Natural killer cell (primary cell): ENCODE measurements around the gene DAO. TPM values are rescaled to one million over a fixed set of nuclear protein-coding genes. Genes with fewer than 3 reads are reported as not detected.

Experiments
- ATAC-seq, 3 donors: fragments of 150-1000 bp in 2 of 3; fragments of 200-7000 bp in 1 of 3; cut with Tn5 transposase; 1 replicate in 1 of 3; 2 replicates in 2 of 3; pipeline ENCODE4 v1.10.0; 2021; ENCODE audit warnings: mild to moderate bottlenecking in 2 of 3, moderate library complexity in 2 of 3
- DNase-seq, 2 donors: peaks; one replicate each; pipeline versions ENCODE4 v3.0.0 to v3.0.0-alpha.2; 2013 to 2021; ENCODE audit warnings: mixed read lengths in 1 of 2
- H3K27ac ChIP-seq: one replicate; pipeline ENCODE4 v1.5.1; 2013; ENCODE audit warnings: mild to moderate bottlenecking, low read length
- H3K27me3 ChIP-seq: one replicate; pipeline ENCODE4 v1.6.1; 2013; ENCODE audit warnings: low read length; ENCODE audit not compliant: control insufficient read depth, insufficient read depth
- H3K36me3 ChIP-seq: one replicate; pipeline ENCODE4 v1.6.1; 2013; ENCODE audit warnings: low read length; ENCODE audit not compliant: control insufficient read depth, insufficient read depth
- H3K4me1 ChIP-seq: one replicate; pipeline ENCODE4 v1.6.1; 2013; ENCODE audit warnings: low read length; ENCODE audit not compliant: control insufficient read depth, insufficient read depth
- H3K4me3 ChIP-seq: one replicate; pipeline ENCODE4 v1.5.1; 2013; ENCODE audit warnings: low read length
- H3K9me3 ChIP-seq: one replicate; pipeline ENCODE4 v1.6.1; 2013; ENCODE audit warnings: low read length; ENCODE audit not compliant: control insufficient read depth, insufficient read depth
- H3K27ac Mint-ChIP-seq, 2 donors: one replicate each; pipeline ENCODE4 v1.8.0; 2022; ENCODE audit warnings: mild to moderate bottlenecking in 2 of 2, mixed read lengths in 2 of 2, moderate library complexity in 1 of 2
- H3K27me3 Mint-ChIP-seq, 2 donors: one replicate each; pipeline ENCODE4 v1.8.0; 2022; ENCODE audit warnings: low read depth in 2 of 2, mixed read lengths in 2 of 2
- H3K36me3 Mint-ChIP-seq: one replicate; pipeline ENCODE4 v1.8.0; 2022; ENCODE audit warnings: mixed read lengths
- H3K4me1 Mint-ChIP-seq, 2 donors: one replicate each; pipeline ENCODE4 v1.8.0; 2022; ENCODE audit warnings: mixed read lengths in 2 of 2
- H3K4me3 Mint-ChIP-seq: one replicate; pipeline ENCODE4 v1.8.0; 2022; ENCODE audit warnings: mild to moderate bottlenecking, moderate library complexity, mixed read lengths
- H3K9me3 Mint-ChIP-seq, 2 donors: one replicate each; pipeline ENCODE4 v1.8.0; 2022; ENCODE audit warnings: mixed read lengths in 2 of 2
- CTCF ChIP-seq: fragments of 200-600 bp; IDR thresholded peaks from one replicate; pipeline ENCODE4 v1.8.0; 2022; ENCODE audit warnings: antibody characterized with exemption
- WGBS: methylation state at CpG from one replicate; pipeline ENCODE4 v1.1.7; 2013; ENCODE audit warnings: missing lambda C conversion rate; ENCODE audit not compliant: insufficient coverage; 5-methylcytosine and 5-hydroxymethylcytosine counted together
- intact Hi-C: fragments of 100-400 bp; cut with micrococcal nuclease; formaldehyde crosslinking; loops from one replicate; pipeline ENCODE4 v1.14.2; 2022
- total RNA-seq, 4 donors: library from RNA; stranded (reverse); fragments of 120-200 nt in 1 of 4; gene quantifications; one replicate each; pipeline versions ENCODE4 v1.2.3 to v1.2.4, GENCODE V29; 2013 to 2022

The DAO gene
- total RNA-seq, 3 donors from 2014 or later (not counting 1 experiment from before 2014, with no cell fraction given), result not detected

- Histone ChIP-seq H3K9me3 (no peaks in the 10 kb centered on the region), H3K27me3 (no peaks in the 10 kb centered on the region), H3K4me1 (no peaks in the 10 kb centered on the region), H3K27ac (no peak overlapping the region), H3K36me3 (no peaks in the 10 kb centered on the region), H3K4me3 (no peak overlapping the region)
- intact Hi-C loops, result no loop called here
- 100% methylated on average over 1 of the region's 1 CpG for WGBS
- Mint-ChIP-seq H3K9me3 (no peaks in the 10 kb centered on the region), H3K27me3 (peaks cover 0 to 3% of the 10 kb centered on the region in 2 donors), H3K4me3 (no peak overlapping the region), H3K36me3 (no peaks in the 10 kb centered on the region), H3K27ac (no peak overlapping the region), H3K4me1 (no peaks in the 10 kb centered on the region)
- DNase-seq (no peak), ATAC-seq (no peak)
- no peak for TF ChIP-seq CTCF
These were observed 60.2 kb downstream of the DAO start for GRCh38 chr12:108940138-108940537.

DNA sequence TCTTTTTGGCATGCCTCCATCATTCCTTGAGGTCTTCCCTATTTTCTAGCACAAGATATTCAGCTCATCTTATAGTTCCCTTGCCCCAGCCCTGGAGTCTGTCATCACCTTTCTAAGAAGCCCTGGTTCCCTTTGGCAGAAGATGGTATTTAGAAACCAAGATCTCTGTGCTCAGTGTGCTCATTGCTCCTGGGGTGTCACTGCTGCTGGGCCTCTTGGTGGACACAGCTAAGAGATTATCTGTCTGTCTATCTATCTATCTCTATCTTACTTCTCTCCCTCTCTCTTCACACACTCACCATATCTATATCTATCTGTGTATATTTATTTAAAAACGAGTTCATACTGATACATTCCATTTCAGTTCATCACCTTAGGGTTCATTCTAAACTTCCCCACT, 67.2 kb downstream of the DAO start:
- H3K27ac ChIP-seq, result no peak overlapping the region
- no peaks in the 10 kb centered on the region for H3K27me3 ChIP-seq
- no peak overlapping the region for H3K4me3 ChIP-seq
- peaks cover 5% of the 10 kb centered on the region for H3K4me1 ChIP-seq
- H3K36me3 ChIP-seq, result no peaks in the 10 kb centered on the region
- DNase-seq (no peak), ATAC-seq (no peak)
- Mint-ChIP-seq H3K27me3 (peaks cover 0 to 9% of the 10 kb centered on the region in 2 donors), H3K36me3 (no peaks in the 10 kb centered on the region), H3K27ac (no peak overlapping the region), H3K4me1 (peaks cover 0 to 5% of the 10 kb centered on the region in 2 donors), H3K4me3 (no peak overlapping the region), H3K9me3 (peaks cover 0 to 3% of the 10 kb centered on the region in 2 donors)
- 36% methylated on average over 1 of the region's 1 CpG for WGBS
- no peak for TF ChIP-seq CTCF
- H3K9me3 ChIP-seq, result no peaks in the 10 kb centered on the region
- intact Hi-C loops, result no loop called here

DNA sequence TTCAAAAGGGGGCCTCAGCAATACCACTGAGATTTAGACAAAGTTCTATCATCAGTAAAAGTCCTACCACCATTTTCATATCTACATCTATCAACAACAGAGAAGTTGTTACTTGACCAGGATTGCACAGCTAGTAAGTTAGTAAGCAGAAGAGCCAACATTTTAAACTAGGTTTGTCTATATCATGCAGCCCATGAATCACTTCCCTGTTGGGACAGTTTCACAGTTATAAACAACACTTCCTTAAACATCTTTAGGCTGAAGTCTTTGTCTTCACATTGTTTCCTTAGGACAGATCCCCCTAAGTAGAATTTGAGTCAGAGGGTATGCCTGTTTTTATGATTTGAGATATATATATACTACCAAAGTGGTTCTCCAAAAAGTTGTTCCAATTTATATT, 68.5 kb downstream of the DAO start:
- intact Hi-C loops, result no loop called here
- Histone ChIP-seq H3K4me1 (peaks cover 5% of the 10 kb centered on the region), H3K27ac (no peak overlapping the region), H3K36me3 (no peaks in the 10 kb centered on the region), H3K4me3 (no peak overlapping the region), H3K9me3 (no peaks in the 10 kb centered on the region), H3K27me3 (no peaks in the 10 kb centered on the region)
- Mint-ChIP-seq H3K27me3 (peaks cover 0 to 11% of the 10 kb centered on the region in 2 donors), H3K4me3 (no peak overlapping the region), H3K36me3 (no peaks in the 10 kb centered on the region), H3K27ac (no peak overlapping the region), H3K4me1 (peaks cover 0 to 5% of the 10 kb centered on the region in 2 donors), H3K9me3 (peaks cover 0 to 3% of the 10 kb centered on the region in 2 donors)
- no peak for TF ChIP-seq CTCF
- ATAC-seq, result no peak
- DNase-seq, result no peak

DNA sequence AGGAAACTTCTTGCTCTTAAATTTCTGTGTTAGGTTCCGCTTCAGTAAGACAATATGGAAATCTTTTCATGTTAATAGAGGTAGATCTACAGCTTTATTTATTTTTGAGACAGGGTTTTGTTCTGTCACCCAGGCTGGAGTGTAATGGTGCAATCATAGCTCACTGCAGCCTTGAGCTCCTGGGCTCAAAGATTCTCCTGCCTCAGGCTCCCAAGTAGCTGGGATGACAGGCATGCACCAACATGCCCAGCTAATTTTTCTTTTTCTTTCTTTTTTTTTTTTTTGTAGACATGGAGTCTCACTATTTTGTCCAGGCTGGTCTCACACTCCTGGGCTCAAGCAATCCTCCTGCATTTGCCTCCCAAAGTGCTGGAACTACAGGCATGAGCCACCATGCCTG, 70.1 kb downstream of the DAO start:
- no peak for TF ChIP-seq CTCF
- intact Hi-C loops, result loop anchor here (2.0 kb wide), 1 partner anchor 147 kb away; no protein-coding TSS in a partner anchor
- H3K4me3 ChIP-seq, result no peak overlapping the region
- H3K27ac ChIP-seq, result no peak overlapping the region
- peaks cover 3 to 11% of the 10 kb centered on the region in 2 donors for H3K27me3 Mint-ChIP-seq
- H3K36me3 ChIP-seq, result no peaks in the 10 kb centered on the region
- ATAC-seq (no peak), DNase-seq (no peak)
- peaks cover 0 to 5% of the 10 kb centered on the region in 2 donors for H3K4me1 Mint-ChIP-seq
- no peak overlapping the region for H3K27ac Mint-ChIP-seq
- H3K4me1 ChIP-seq, result peaks cover 5% of the 10 kb centered on the region
- H3K9me3 ChIP-seq, result no peaks in the 10 kb centered on the region
- no peak overlapping the region for H3K4me3 Mint-ChIP-seq
- no peaks in the 10 kb centered on the region for H3K36me3 Mint-ChIP-seq
- H3K27me3 ChIP-seq, result no peaks in the 10 kb centered on the region
- 94% methylated on average over 1 of the region's 1 CpG for WGBS
- H3K9me3 Mint-ChIP-seq, result peaks cover 0 to 3% of the 10 kb centered on the region in 2 donors
